HG03139 (cell line): ENCODE measurements around the gene DEUP1.
"Not testable (repeated sequence)": the region's sequence is repeated elsewhere in the genome, so short reads cannot be mapped to it uniquely, and the experiment has no call there.

Source experiments
- ATAC-seq: cut with Tn5 transposase; IDR thresholded peaks from one replicate; pipeline ENCODE4 v1.9.1; 2021; ENCODE audit not compliant: unreplicated experiment

The DEUP1 gene, protein sequence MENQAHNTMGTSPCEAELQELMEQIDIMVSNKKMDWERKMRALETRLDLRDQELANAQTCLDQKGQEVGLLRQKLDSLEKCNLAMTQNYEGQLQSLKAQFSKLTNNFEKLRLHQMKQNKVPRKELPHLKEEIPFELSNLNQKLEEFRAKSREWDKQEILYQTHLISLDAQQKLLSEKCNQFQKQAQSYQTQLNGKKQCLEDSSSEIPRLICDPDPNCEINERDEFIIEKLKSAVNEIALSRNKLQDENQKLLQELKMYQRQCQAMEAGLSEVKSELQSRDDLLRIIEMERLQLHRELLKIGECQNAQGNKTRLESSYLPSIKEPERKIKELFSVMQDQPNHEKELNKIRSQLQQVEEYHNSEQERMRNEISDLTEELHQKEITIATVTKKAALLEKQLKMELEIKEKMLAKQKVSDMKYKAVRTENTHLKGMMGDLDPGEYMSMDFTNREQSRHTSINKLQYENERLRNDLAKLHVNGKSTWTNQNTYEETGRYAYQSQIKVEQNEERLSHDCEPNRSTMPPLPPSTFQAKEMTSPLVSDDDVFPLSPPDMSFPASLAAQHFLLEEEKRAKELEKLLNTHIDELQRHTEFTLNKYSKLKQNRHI

GRCh38 chr11:93330446-93330984 lies at the start of gene DEUP1:
DEUP1 (plus strand) TSS chr11:93330742; CDS start chr11:93332260, 1,518 bp downstream.
- ATAC-seq: no peak

DNA sequence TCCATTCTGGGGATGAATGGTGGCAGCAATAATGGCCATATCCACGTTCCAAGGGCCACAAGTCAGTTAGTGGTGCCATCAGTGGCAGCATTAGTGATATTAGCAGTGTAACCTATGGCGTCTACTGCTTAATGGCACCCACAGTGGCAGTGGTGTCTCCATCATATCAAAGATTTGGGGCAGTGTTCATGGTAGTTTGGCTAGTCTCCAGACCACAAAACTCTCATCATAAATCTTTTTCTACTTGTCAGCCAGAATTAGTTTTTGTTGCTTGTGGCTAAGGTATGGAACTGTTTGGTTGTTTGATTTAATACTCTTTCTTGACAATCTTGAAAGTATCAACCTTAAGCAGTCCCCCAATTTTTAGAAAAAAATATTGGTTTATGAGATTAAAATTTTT lies 45.1 kb upstream of the DEUP1 start:
- no peak for ATAC-seq

- no peak for ATAC-seq
Measured at GRCh38 chr11:93287434-93287833, 43.1 kb upstream of the DEUP1 start.

GRCh38 chr11:93288079-93288478 lies 42.5 kb upstream of the DEUP1 start:
- no peak for ATAC-seq

GRCh38 chr11:93288767-93289166 lies 41.8 kb upstream of the DEUP1 start:
- ATAC-seq: no peak

DNA sequence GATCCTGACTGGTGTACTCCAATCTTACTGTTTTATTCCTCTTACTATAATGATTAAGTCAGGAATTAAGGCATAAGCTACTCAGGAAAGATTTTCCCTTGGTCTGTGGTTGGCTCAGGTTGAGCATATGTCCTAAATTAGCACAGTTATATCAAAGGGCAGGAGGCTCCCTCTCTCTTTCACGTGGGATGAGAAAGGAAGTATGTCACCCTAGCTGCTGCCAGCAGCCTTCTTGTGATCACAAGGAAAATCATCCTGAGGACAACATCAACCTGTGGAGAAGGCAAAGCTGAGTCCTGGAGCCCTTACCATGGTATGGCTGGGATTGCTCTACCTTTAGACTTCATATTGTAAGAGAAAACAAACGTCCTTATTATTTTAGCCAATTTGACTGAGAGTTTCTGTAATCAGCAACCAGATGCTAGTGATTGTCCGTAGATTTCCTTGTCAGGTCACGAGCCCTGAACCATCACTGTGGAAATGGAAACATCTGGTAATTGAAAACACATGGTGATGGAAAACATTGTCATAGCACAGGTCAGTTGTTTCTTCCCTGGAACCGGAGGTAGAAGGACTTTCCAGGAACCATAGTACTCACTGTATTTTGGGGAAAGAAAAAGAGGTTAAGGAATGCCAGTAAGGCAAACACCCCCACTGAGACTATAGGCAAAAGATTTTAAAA lies 40.6 kb upstream of the DEUP1 start:
- no peak for ATAC-seq

GRCh38 chr11:93291110-93291509 lies 39.4 kb upstream of the DEUP1 start:
- ATAC-seq: no peak

GRCh38 chr11:93291898-93292297 lies 38.6 kb upstream of the DEUP1 start:
- no peak for ATAC-seq

- no peak for ATAC-seq
Measured at GRCh38 chr11:93295921-93296575, 34.5 kb upstream of the DEUP1 start.

DNA sequence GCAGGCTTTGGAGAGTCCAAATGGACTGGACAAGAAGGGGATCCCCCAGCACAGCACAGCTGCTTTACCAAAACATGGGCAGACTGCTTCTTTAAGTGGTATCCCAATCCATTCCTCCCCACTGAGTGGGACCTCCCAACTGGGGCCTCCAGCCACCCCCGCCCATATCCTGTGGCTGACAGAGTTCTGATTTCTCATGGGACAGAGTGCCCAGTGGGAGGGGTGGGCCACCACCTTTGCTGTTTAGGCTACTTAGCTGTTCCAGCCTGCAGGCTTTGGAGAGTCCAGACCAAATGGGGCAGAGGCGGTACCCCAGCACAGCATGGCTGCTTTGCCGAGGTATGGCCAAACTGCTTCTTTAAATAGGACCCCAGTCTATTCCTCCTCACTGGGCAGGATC lies 26.9 kb upstream of the DEUP1 start:
- ATAC-seq: no peak

- ATAC-seq: not testable (repeated sequence)
Measured at GRCh38 chr11:93314399-93314798, 16.1 kb upstream of the DEUP1 start.

DNA sequence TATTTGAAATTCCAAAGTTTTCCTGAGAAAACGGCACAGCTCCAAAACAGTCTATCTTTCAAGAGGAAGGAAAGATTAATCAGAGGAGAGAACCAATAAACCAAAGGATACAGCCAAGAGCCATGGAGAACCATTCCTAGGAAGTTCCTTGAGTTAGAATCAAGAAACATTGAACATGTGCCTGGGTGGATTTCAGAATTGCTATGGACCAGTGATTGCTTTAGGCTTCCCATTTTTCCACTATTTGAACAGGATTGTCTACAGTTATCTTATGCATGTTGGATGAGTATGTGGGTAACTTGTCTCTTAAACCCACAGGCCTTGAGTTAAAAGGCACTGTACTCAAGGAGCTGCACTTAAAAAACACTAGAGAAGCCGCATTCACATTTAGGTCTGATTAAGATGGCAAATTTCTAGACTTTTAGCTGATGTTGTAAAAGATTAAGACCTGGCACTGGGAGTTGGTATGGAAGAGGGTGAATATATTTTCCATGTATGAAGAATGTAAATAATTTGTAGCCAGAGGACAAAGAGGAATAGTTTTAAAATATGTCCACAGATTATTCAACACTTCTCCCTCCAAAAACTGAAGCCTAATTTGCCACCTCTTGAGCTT lies 11.2 kb upstream of the DEUP1 start:
- no peak for ATAC-seq

DNA sequence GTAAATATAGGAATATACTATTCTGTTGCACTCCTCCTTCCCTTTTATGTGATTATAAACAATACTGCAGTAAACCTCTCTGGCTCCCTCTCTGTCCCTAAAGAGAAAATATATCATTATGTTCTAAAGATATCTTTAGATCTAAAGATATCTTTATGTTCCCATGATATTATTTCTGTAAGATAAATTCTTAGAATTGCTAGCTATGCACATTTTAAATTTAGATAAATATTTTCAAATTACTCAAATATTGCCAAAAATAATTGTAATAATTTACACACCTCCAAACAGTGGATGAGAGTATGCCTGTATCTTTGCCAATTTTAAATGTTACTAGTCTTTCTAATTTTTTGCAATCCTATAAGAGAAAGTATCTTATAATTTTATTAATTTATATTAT lies 10.3 kb upstream of the DEUP1 start:
- ATAC-seq: no peak

GRCh38 chr11:93322207-93322606 lies 8.3 kb upstream of the DEUP1 start:
- ATAC-seq: no peak

DNA sequence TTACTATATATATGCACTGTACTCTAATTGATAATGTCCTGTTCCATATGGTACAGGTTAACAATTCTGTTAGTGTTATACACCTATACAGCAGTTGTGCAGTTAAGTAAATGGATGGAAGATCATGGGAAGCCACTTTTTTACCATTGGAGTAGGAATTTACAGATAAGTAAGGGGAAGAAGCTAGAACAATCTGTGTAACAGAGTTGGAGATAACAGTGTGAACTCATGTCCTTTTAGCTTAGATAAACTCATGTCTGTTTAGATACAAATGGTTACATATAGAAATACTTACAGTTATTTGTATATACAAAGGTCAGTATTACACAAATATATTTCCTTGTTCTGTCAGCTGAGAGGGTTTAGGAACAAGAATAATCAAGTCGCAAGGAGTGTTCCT lies 6.8 kb upstream of the DEUP1 start:
- ATAC-seq: no peak

GRCh38 chr11:93324500-93324899 lies 6.0 kb upstream of the DEUP1 start:
- ATAC-seq: no peak

GRCh38 chr11:93326681-93327080 lies 3.9 kb upstream of the DEUP1 start:
- ATAC-seq: no peak

GRCh38 chr11:93329936-93330445 lies 551 bp upstream of the DEUP1 start:
- no peak for ATAC-seq

DNA sequence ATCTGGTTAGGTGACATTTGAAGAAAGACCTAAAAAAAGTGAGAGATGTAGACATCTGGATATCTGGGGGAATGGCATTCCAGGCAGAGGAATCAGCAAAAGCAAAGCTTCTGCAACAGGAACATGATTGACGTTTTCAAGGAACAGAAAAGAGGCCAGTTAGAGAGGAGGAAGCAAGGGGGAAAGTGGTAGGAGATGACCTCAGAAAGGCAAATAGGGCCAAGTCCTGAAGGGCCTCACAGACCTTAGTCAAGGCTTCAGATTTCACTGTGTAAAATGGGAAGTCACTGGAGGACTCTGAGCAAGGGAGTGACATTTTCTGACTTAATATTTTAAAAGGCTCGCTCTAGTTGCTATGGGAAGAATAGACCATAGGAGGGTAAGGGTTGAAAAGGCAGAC lies 9.7 kb downstream of the DEUP1 start:
- no peak for ATAC-seq

- no peak for ATAC-seq
Measured at GRCh38 chr11:93344855-93345333, 14.4 kb downstream of the DEUP1 start.
